HT1080 (cell line): ENCODE measurements around the gene TMEM39B. TPM values are rescaled to one million over a fixed set of nuclear protein-coding genes. Genes with fewer than 3 reads are reported as not detected.
"Not testable (repeated sequence)": the region's sequence is repeated elsewhere in the genome, so short reads cannot be mapped to it uniquely, and the experiment has no call there.

Experiments used
- DNase-seq: peaks from one replicate; pipeline ENCODE4 v3.0.0-alpha.2; 2015; ENCODE audit warnings: low read depth
- total RNA-seq: library from RNA; depleted of rRNA; stranded (reverse); fragments of >200 nt; shearing (Covaris generic); gene quantifications from 2 replicates; pipeline ENCODE4 v1.2.3, GENCODE V29; 2014

The TMEM39B gene
- total RNA-seq, 1 experiment from 2014 or later: 24.7 TPM

DNA sequence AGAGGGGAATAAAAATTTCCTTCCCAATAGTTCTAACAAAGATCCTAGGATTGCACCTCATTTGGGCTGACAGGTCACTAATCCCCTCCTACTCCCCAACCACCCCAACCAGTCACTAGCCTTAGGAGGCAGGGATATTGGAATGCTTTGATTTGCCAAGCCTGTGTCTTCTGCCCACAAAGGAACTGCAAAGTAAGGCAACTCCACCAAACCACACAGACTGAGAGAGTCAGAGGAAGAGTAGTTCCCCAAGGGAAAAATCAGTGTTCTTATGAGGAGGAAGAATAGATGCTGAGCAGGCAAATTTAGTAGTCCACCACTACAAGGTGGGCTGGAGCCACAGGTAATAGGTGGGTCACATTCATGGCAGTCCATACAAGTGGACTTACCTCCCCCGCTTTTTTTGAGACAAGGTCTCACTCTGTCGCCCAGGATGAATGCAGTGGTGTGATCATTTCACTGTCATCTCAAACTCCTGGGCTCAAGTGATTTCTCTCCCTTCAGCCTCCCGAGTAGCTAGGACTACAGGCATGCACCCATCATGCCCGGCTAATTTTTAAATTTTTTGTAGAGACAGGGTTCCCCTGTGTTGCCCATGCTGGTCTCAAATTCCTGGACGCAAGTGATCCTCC is 3.7 kb upstream of the TMEM39B start:
- peak; percentile 61 for DNase-seq

DNA sequence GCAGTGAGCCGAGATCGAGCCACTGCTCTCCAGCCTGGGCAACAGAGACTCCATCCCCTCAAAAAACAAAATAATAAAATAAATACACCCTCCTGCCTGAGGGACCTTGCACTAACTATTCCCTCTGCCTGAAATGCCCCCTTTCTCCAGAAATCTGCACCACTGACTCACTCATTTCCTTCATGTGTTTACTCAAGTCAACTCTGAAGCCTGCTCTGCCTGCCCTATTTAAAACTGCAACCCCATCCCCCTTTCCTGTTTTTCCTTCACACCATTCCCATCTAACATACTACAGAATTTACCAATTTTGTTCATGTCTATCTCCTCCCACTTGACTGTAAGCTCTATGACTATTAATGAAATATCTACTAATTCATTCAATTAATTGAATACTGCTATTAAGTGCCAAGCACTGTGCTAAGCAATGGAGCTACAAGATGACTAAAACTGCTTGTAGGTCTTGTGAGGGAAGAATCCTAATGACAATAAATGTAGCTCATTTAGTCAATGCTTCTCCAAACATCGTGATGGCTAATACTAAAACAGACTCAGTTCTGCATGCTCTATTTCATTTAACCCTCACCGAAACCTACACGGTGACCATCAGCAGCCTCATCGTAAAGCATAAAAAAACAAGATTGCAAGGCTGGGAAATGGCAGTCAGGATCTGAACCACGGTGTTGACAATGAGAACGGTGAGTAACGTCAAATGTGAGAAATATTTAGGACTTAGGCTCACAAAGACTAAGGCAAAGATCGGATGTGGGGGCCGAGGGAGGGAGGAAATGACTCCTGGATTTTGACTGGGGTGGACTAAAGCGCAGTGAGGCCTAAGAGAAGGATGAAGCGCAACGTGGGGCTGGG is 749 bp upstream of the TMEM39B start:
- DNase-seq: peak; percentile 83

GRCh38 chr1:32073299-32074229 is 825 bp downstream of the TMEM39B start:
- no peak for DNase-seq

DNA sequence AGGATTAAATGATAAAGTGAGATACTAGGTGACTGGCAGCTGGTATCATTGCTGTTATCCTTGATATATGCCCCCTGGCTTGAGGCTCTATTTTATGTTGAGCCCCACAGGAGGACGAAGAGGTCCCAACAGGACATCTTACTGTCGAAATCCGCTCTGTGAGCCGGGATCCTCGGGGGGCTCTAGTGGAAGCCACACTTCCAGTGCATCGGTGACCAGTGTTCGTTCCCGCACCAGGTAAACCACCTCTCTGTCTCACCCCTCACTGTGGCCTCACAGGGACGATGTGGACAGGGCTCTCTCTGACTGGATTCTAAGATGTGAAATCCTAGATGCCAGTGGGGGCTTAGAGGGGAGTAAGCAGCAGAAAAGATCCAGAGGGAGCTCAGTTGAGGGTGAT is 2.1 kb downstream of the TMEM39B start:
- DNase-seq: no peak

GRCh38 chr1:32077451-32077850 is 4.7 kb downstream of the TMEM39B start:
- no peak for DNase-seq

- no peak for DNase-seq
Measured at GRCh38 chr1:32082022-32082421, 9.3 kb downstream of the TMEM39B start.

DNA sequence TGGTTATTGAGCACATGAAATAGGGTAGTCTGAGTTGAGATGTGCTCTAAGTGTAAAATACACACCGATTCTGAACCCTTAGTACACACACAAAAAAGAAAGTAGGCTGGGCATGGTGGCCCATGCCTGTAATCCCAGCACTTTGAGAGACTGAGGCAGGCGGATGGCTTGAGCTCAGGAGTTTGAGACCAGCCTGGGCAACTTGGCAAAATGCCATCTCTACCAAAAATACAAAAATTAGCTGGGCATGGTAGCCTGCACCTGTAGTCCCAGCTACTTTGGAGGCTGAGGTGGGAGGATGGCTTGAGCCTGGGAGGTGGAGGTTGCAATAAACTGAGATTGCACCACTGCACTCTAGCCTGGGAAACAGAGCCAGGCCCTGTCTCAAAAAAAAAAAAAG is 13.6 kb downstream of the TMEM39B start:
- not testable (repeated sequence) for DNase-seq

DNA sequence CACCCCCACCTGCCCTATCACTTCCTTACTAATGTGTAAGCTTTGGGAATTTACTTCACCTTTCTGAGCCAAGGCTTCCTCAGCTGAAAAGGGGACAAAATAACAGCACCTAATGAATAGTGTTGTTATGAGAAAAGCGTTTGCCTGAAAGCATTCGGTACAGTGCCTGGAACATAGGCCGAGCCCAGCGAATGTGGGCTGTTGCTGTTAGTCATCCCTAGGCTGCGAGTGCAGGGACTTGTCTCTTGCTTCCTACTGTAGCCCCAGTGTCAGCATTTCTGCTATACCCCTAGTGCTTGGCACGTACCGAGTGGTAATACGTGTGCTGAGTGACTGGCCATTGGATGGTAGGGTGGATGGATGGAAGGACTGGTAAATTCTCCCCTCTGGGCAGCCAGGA is 18.4 kb downstream of the TMEM39B start:
- DNase-seq: no peak

- no peak for DNase-seq
Measured at GRCh38 chr1:32091591-32091990, 18.9 kb downstream of the TMEM39B start.

- DNase-seq: no peak
Measured at GRCh38 chr1:32094746-32095521, 22.2 kb downstream of the TMEM39B start.

DNA sequence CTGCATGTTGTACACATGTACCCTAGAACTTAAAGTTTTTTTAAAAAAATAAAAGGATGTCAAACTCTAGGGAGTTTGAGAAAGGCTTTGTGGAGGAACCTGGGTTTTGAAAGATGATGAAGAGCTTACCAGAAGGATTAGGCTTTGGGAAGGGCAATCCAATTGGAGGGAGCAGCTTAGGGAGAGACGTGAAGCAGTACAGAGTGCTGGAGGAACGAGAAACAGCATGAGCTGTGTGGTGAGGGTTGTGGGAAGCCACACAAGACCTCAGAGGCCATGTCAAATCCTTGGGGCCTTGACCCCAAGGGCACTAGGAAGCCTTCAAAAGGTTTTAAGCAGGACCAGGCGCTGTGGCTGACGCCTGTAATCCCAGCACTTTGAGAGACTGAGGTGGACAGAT is 26.7 kb downstream of the TMEM39B start:
- no peak for DNase-seq

DNA sequence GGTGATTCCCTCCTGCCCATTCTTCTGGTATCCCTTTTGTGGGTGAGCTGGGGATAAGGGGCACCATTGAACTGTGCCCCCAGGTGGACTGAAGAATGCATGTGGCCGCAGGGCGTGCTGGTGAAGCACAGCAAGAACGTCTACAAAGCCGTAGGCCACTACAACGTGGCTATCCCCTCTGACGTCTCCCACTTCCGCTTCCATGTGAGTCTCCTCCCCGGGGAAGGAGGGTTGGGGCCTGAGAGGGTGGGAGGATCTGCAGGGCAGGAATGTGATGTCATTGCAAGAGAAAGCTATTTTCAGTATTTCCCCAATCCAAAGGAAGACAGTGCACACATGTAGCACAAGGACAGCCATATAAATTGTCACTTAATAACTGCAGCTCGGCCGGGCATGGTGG is 27.6 kb downstream of the TMEM39B start:
- no peak for DNase-seq

- peak; percentile 71 for DNase-seq
Measured at GRCh38 chr1:32100807-32101708, 28.3 kb downstream of the TMEM39B start.

DNA sequence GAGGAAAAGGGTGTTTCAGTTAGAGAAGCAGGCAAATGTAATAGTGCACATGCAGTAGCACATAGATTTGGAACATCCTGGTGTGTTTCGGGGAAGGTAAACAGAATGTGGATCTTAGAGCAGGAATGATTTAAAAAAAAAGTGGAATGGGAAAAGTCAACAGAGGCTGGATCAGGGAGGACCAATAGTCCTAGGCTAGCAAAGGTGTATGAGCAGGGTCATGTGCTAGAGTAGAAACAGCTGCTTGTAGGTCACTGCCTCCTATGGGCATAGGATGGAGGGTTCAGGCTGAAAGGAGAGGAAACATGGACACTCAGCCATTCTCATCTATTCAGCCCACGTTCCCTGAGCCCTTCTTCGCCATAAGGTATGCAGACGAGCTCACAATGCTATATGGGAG is 31.4 kb downstream of the TMEM39B start:
- DNase-seq: no peak

DNA sequence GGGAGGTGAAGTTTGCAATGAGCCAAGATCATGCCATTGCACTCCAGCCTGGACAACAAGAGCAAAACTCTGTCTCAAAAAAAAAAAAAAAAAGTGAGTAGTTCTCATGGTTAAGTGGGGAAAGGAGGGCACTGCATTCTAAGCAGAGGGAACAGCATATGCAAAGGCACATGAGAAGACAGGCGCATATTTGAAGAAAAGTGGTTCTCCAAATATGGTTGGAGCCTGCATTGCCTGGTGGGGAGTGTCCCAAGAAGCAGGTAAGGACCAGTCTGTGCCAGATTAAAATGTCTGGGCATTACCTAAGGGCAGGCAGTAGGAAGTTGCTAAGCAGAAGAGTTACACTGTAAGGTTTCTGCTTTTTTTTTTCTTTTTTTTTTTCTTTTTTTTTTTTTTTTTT is 32.6 kb downstream of the TMEM39B start:
- DNase-seq: no peak

DNA sequence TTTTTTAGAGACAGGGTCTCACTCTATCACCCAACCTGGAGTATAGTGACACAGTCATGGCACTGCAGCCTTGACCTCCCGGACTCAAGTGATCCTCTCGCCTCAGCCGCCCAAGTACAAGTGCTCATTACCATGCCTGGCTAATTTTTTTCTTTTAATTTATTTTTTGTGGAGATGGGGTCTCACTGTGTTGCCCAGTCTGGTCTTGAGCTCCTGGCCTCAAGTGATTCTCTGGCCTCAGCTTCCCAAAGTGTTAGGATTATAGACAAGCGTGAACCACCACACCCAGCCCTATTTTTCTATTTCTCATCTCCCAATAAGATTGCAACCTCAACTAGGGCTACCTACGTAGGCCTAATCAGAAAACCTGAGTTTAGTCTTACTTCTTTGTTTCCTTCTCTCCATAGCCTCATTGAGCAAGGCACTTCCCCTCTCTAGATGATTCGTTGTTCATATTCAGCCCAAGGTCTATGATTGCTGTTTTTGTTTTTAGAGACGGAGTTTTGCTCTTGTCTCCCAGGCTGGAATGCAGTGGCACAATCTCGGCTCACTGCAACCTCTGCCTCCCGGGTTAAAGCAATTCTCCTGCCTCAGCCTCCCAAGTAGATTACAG is 34.0 kb downstream of the TMEM39B start:
- DNase-seq: no peak

DNA sequence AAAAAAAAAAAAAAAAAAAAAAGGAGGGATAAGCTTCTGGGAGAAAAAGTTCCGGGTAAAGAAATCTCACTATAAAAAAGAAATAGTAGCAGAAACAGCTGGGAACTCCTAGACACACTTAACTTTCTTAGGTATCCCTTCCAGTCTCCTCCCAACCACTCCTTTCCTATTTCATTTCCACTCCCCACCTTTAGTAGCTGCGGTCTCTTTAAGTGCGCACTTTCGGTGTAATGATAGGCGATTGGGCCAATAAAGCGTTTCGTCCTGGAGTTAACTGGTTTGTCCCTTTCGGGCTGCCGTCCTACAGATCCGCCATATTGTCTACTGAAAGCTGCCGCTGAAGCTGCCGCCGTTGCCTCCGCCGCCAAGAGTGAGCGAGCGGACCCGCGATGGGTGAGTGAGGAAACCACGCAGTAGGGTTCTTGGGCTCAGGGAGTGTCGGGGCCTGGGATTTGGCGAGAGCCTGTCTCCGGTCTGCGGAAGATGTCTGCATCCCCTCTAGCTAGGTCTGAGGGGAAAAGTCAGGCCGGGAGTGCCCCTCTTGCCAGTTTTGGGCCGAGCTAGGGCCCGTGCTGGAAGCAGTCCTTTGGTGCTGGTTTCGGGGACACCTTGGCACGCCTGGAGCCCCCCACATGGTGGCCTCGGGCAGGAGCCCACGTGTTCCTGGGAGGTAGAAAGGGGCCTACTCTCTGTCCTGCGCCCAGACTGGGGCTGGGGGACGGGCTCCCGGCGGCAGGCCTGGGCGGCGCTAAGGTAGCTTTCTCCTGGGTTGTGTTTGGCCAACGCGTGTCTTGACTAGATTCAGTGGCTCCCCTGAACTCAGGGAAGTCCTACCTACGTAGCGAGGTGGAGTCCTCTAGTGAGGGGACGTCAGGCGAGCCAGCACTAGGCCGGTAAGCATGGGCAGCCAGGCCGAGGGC is 35.3 kb downstream of the TMEM39B start, which contains the start of gene KPNA6:
KPNA6 (plus strand) TSS at position 315 of the 920 bp plus-strand sequence; CDS start at position 390, 75 bp downstream.
- DNase-seq: peak; percentile 90

GRCh38 chr1:32111040-32111623 is 38.4 kb downstream of the TMEM39B start:
- DNase-seq: no peak
